Stimulated activated CD8-positive, alpha-beta memory T cell treated with anti-CD3 and anti-CD28 coated beads, Interleukin-15, amount 100 ng/mL, for 1 hour (primary cell): Measurements from ENCODE around the gene CAP2.

ENCODE experiments used
- DNase-seq: peaks from one replicate; pipeline ENCODE4 v3.0.0-alpha.2; 2020; ENCODE audit warnings: low read depth

Gene CAP2, protein sequence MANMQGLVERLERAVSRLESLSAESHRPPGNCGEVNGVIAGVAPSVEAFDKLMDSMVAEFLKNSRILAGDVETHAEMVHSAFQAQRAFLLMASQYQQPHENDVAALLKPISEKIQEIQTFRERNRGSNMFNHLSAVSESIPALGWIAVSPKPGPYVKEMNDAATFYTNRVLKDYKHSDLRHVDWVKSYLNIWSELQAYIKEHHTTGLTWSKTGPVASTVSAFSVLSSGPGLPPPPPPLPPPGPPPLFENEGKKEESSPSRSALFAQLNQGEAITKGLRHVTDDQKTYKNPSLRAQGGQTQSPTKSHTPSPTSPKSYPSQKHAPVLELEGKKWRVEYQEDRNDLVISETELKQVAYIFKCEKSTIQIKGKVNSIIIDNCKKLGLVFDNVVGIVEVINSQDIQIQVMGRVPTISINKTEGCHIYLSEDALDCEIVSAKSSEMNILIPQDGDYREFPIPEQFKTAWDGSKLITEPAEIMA

DNA sequence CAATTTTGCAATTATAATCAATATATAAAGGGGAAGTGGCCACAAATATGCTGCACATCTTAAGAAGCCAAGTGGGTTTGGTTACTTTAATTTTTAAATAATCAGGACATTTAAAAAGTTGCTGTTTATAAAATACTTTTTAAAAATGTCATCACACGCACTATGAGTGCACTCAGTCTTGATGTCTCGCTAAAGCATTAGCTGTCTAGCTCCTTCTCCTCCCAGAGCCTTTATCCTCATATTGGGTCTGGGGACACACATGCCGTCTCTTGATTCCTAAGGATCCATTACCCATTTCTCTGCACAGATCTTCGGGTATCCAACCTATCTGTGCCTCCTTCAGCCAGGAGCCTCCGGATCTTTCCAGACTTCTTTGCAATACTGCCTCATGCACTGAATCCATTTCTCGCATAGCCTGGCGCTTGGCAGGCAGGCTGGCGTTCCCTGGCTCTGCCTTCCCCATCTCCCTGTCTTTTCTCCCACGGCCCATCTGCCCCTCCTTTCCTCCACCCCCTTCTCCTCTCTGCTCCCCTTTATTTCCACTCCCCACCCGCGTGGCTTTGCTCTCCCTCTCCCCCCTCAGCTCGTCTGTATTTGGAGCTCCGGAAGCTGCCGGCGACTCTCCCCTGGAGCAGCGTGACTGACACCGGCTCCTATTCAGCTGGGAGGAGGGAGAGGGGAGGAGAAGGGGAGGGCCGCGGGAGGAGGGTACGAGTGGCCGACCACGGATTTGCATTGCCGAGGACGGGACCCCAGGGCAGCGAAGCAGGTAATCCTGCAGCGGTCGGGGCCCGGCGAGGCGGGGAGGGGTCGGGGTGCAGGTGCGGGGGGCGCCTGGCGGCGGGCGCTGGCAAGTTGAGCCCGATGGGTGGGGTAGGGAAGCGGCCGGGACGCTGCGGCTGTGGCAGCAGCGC is at the start of gene CAP2:
Gene CAP2, plus strand, starts transcription at position 618 of the 914 bp plus-strand sequence. CDS start 27,961 bp downstream, outside the sequence.
- no peak for DNase-seq

DNA sequence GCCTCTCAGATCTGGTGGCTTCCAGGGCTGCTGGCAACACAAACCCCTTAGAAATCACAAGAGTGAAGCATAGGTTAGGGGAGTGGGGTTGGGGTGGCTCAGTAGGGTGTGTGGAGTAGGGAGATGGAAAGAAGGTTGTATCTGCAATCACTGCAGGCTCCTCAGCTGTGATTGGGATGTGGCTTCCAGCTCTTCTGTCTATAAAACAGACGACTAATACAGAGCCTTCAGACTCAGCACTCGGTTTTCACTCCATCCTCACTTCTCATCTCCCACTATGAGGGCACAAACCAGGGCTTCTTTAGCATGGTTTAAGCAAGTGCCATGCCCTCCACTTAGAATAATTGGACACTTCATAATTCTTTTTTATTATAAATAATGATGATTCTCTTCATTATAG is 46.4 kb upstream of the CAP2 start:
- DNase-seq = no peak

DNA sequence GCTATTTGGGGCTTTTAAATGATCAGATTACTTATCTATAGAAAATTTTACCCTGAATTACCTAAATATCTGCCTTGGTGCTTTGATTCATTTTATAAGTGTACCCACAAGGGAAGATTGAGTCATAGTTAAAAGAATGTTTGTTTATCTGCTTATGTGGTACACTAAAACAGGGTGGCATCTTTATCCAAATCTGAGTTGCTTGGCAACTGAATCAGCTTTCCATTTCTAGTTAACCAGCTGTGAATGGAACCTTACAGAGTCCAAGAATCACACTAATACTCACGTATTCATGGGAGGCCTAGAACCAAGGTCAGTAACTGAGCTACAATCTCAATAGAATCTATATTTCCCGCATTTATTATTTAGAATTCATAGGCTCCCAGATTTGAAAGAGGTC is 44.0 kb upstream of the CAP2 start:
- DNase-seq = no peak

DNA sequence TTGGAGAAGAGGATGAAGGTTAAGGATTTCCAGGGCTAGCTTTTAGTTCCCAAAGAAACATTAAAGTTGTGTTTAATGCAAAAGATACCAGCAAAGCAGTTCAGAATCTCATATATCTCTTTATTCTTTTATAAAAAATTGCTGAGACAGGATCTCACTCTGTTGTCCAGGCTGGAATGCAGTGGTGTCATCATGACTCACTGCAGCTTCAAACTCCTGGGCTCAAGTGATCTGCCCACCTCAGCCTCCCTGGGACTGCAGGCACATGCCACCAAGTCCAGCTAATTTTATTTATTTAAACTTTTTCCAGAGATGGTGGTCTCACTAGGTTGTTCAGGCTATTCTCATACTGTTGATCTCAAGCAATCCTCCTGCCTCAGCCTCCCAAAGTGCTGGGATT is 41.1 kb upstream of the CAP2 start:
- DNase-seq = no peak

DNA sequence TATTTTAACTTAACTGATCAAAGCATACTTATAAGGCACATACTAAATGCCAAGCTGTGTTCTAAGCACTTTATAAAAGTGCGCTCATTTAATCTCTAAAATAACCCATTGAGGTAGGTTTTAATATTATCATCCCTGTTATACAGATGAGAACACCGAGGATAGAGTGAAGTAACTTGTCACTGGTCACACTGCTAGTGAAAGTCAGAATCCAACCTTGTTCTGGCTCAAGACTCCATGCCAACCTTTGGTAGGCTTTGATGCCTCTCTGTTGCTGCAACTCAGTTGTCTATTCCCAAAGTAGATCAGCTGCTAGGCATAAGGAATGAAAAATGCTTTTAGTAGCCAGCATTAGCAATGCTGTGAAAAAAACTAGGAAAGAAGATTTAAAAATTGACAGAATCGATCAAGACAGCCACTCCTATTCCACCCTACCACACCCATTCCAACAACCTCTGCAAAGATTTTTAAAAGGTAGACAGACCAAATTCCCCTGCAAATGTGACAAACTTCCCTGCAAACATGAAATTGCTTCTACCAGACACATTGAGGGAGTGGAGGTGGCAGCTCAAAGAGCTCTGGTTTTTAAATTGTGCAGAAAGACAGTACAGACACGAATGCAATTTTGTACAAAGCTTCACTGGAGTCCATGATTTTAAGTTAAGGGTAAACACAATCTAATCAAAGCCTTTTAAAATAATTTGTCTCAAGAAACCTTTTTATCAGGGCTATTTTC is 39.8 kb upstream of the CAP2 start:
- DNase-seq = no peak

DNA sequence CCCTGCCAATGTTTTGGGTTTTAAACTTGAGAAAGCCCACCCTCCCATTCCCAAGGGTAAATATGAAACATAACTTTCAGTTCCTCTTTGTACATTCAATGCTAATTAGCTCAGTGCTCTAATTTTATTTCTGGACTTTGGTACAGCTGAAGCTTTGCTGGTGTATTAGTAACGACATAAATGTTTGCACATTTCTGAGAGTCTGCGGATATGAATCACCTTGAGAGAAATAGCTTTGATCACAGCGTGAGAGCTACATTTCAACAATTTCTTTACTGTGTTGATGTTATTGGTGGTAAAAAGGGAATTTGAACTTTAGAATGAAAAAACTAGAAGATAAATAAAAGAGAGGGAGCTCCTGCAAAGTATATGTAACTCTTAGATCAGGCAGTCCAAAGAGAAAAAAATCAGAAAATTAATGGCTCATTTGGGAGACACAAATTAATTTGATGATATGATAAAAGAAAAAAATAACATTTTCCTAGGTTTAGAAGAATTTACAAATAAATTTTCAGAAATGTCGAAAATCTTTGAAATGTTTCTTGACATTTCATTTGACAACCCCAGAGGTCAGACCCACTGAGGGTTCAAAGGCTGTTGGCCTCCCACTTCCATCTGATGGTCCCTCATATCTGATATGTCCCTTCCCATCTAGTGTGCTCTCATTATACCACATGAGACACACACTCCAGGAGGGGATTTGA is 38.5 kb upstream of the CAP2 start:
- DNase-seq = no peak

DNA sequence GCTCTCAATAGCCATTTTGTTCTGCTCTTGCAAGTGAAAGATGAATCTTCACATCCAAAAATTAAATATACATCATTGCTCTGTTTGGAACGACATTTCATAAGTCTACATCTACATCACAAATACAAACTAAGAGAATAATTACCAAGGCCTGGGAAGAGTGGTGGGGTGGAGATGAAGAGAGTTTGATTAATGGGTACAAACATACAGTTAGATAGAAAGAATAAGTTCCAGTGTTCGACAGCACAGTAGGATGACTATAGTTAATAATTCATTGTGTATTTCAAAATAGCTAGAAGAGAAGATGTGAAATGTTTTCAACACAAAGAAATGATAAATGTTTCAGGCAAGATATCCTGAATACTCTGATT is 38.0 kb upstream of the CAP2 start:
- no peak for DNase-seq

DNA sequence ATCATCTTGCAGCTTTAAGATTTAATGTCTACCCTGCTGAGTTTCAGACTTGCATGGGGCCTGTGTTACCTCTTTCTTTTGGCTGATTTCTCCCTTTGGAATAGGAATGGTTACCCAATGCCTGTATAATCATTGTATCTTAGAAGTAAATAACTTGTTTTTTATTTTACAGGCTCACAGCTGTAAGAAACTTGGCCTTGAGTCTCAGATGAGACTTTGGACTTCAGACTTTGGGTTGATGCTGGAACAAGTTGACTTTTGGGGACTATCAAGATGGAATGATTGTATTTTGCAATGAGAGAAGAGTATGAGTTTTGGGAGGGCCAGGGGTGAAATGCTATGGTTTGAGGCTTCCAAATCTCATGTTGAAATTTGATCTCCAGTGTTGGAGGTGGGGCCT is 34.9 kb upstream of the CAP2 start:
- no peak for DNase-seq

DNA sequence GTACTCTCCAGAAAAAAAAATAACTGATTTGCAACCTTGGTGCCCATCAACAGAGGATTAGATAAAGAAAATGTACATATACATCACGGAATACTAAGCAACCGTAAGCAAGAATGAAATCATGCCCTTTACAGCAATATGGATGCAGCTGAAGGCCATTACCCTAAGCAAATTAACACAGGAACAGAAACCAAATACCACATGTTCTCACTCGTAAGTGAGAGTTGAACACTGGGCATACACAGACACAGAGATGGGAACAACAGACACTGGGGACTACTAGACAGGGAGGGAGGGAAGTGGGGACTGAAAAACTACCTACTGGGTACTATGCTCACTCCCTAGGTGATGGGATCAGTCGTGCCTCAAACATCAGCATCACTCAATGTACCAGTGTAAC is 32.8 kb upstream of the CAP2 start:
- DNase-seq = no peak

DNA sequence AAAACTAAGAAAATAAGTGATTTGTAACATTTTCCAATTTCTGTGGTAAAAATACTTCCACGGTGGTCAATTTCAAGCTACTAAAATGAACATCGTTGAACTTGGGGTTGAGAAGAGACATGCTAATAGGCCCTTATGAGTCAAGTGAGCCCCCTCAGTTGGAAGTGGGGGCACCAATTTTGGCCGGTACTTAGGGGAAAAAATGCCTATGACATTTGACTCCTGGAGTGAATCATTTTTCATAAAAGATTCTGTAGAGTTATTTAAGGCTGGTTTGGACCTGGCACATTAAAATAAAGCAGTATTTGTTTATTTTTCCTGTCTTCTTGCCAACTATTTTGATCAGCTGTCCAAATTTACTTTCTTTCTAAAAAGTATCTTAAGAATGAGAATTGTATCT is 32.4 kb upstream of the CAP2 start:
- no peak for DNase-seq

DNA sequence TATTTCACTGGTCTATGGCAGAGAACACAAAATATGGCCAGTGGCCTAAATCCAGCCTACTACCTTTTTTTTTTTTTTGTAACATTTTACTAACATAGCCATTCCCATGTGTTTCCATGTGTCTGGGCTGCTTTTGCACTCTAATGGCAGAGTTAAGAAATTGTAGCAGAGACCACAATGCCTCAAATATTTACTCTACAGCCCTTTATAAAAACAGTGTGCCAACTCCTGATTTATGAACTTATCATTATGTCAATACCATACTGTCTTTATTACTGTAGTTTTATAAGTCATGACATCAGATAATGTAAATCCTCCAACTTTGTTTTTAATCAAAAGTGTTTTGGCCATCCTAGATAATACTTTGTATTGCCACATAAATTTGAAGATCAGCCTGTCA is 27.4 kb upstream of the CAP2 start:
- DNase-seq = no peak

DNA sequence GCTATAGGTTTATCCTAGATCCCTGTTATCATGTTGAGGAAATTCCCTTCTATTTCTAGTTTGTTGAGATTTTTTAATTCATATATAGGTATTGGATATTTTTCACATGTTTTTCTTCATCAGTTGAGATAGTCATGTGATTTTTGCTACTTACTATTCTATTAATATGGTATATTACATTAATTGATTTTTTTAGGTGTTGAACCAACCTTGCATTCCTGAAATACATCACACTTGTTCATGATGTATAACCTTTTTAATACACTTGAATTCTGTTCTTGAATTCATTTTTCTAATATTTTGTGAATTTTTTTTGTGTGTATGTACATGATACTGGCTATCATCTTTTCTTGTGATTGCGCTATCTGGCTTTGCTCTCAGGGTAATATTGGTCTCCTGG is 25.5 kb upstream of the CAP2 start:
- DNase-seq = no peak

DNA sequence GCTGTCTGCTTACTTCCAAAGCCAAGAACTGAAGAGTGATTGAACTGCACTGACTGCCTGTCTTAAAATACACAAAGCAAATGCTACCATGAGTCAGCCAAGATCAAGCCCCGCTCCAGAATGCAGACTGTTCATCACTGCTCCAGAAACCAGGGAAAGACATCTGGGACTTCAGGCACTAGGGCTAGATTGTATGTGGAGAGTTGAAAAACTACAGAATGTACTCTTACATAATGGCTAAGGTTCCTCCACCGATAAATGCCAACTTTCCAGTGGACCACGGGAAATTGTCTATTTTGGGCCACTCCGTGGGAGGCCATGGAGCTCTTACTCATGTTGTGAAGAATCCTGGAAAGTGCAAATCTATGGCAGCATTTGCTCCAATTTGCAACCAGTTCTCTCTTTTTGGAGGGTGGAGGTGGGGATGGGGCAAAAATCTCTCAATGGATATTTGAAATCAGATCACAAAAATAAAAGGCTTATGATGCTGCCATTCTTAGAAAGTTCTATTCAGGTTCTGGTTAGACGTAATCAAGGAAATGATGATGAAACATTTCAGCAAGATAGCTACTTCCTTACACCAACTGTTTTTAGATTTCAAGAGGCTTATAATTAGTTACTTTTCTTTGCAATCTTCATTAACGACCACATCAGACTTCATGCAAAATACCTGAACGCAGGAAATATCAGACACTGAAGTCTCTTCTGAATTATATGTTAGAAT is 11.8 kb upstream of the CAP2 start:
- DNase-seq = no peak

DNA sequence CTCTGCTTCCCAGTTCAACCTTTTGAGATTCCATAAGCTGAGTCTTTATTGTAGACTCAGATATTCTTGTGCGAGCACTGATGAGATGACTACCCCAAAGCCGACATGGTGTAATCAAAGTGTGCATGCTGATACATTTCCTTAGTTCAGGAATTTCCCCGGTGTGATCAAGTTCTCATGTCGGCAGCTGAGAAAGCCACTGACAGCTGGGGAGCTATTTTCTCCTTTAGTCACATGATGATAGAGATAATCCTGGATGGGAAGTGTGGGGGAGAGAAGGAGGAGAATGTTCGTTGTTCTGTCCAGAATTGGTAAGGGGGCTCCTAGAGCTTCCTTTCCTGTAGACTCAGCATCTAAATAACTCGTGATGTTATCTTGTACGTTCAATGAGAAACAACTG is 7.7 kb upstream of the CAP2 start:
- DNase-seq = no peak

DNA sequence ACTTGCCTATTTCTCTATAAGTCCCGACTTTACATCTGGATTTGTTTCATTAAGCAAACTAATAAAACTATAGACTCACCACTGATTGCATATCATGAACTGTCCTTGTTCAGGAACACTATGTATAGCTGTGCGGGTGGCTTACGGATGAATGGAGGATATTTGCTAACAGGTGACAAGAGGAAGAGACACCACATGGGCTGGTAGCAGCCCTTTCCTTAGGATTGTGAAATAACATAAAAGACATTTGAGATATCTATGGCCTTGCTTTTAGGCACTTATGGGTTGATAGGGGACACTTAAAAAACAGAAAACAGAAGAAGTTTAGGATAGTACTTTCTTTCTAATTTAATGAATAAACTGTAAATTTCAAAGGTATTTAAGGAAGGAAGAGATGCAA is 5.0 kb upstream of the CAP2 start:
- DNase-seq = no peak

DNA sequence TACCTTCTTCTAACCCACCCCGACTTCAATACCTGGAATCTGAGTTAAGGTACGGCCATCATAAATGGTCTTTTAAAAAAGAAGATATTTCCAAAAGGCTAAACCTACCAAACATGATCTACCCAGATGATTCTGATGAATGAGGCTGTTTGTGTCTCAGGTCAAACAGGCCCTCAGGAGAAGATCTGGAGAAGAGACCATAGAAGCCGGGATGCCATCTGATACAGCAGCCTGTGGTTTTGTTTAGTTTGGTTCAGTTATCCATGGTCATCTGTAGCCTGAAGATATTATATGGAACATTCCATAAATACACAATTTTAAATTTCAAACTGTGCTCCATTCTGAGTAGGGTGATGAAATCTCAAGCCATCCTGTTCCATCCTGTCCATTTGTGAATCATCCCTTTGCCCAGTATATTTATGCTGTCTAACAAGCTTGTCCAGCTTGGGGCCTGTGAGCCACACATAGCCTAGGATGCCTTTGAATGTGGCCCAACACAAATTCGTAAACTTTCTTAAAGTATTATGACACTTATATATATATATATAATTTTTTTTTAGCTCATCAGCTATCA is 4.0 kb upstream of the CAP2 start:
- no peak for DNase-seq

DNA sequence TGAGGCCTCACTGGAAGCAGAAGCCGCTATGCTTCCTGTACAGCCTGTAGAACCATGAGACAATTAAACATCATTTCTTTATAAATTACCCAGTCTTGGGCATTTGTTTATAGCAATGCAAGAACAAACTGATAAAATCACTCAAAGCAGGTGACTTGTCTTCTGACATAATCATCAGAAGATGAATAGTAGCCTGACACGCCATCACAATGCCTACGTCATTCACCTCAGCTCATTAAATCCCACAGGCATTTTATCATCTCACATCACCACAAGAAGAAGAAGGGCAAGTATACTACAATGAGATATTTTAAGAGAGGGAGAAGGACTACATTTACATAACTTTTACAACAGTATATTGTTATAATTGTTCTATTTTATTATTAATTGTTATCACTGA is 3.1 kb upstream of the CAP2 start:
- no peak for DNase-seq

DNA sequence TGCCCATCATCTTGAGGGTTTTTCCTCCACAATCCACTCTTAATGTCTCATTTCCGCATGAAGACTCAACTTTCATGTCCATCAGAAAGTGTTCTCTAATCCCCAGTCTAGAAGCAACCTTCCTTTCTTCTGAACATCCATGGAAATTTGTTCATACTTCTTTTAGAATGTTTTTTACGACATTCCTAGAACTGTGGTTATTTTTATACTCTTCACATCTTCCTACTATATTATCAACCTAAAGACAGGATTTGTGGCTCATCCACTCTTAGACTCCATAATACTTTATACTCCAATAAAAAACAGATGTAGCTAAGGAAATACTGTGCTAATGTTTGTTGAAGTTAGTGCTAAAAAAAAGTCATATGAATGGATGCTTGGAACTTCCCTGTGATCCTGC is 1.4 kb upstream of the CAP2 start:
- DNase-seq = no peak

DNA sequence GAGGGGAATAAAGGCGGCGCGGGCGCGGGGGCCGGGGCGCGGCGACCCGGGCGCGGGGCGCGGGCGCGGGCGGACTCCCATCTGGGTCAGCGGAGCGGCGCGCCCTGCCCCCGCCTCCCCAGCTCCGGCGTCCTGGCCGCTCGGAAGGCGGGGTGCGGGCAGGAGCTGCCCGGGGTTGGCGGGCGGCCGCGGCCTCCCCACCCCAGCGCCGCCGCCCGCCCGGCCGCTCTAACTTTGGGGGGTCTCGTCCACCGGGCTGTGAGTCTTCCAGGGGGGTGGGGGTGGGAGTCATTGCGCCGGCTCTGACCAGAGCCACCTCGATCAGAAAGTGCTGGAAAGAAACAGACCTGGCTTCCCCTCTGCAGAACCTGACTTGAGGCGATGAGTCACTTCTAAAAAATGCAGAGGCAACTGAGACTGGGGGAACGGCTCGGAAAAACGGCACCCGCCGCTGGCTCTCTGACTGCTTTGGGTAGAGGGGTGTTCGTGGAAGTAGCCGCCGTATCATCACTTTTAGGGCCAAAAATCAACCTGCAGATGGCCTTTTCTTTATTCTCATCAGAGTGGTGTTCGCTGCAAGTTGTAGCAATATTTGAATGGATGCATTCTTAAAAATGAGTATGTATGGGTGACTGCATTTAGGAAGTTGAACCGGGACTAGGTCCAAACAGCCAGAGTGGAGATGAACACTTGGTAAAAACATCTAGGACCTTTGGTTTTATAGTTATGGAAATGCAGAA is 667 bp downstream of the CAP2 start:
- DNase-seq = no peak

DNA sequence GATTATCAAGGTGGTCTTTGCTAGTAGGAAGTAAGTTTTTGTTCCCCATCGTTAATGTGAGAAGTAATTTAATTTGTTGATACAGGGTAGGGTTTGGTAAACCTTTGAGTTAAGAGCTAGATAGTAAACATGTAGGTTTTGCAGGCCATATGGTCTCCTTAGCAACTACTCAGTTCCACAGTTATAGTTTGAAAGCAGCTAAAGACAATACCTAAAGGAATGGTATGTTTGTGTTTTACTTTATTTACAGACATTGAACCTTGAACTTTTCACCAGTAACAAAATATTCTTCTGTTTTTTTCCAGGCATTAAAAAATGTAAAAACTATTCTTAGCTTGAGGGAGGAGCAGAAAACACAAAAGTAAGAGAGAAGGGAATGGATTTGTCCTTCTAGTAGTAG is 1.7 kb downstream of the CAP2 start:
- no peak for DNase-seq
